HG03045 (cell line): ENCODE data around the gene PSME3.
"Not testable (repeated sequence)": the region's sequence is repeated elsewhere in the genome, so short reads cannot be mapped to it uniquely, and the experiment has no call there.

Source experiments
- ATAC-seq: cut with Tn5 transposase; IDR thresholded peaks from one replicate; pipeline ENCODE4 v1.9.1; 2021; ENCODE audit warnings: mild to moderate bottlenecking, moderate library complexity; ENCODE audit not compliant: unreplicated experiment

PSME3 gene

DNA sequence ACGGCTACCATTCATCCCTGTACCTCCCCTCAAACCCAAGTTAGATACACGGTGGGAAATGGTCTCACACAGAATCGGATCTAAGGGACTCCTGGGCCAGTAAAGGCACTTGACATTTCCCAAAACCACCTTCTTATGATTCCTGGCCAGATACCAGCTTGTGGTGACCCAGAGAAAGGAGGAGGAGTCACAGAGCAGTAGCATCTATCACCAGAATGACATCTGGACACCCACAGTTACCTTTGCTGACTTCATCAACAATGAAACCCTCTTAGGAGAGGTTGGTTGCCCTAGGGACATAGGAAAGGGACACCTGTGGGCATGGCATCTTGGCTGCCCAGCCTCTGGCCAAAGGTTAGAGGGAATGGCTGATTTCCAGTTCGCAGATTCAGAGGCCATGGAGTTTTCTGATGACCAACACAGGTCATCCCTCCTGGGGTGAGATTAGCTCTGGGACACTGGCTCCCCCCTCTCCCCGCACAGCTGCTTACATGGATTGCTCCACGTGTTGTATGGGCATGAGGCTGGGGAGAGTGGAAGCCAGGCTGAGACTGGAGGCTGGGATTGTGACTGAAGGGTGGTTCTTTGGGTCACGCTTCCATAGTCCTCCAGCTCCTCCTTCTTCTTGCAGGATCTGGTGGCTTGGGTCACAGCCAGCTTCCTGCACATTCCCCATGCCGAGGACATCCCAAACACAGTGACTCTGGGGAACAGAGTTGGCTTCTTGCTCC lies 16.4 kb downstream of the PSME3 start:
- no peak for ATAC-seq

DNA sequence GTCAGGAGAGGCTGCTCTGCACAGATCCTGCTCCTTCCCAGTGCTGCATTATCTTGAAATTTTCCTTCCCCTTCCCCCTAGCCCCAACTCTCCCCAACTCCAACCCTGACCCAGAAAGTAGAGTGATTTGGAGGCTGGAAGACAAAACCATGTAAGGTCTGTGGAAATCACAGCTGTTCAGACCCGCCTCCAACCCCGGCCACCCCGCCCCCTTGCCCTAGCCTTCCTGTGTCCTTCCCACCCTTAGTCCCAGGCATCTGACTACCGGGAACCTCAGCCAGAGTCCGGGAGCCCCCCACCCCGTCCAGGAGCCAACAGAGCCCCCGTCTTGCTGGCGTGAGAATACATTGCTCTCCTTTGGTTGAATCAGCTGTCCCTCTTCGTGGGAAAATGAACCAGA lies 17.8 kb downstream of the PSME3 start, which contains the start of gene AOC3:
Gene AOC3 (plus strand): TSS at position 246 of the 400 bp plus-strand sequence. CDS start 145 bp downstream, at position 391.
- no peak for ATAC-seq

- not testable (repeated sequence) for ATAC-seq
These were observed 18.4 kb downstream of the PSME3 start for GRCh38 chr17:42851371-42852240.

- ATAC-seq, result no peak
These were observed 19.2 kb downstream of the PSME3 start for GRCh38 chr17:42852351-42852750.

GRCh38 chr17:42853004-42853403 lies 19.8 kb downstream of the PSME3 start:
- no peak for ATAC-seq

GRCh38 chr17:42853597-42853967 lies 20.4 kb downstream of the PSME3 start:
- ATAC-seq, result no peak

DNA sequence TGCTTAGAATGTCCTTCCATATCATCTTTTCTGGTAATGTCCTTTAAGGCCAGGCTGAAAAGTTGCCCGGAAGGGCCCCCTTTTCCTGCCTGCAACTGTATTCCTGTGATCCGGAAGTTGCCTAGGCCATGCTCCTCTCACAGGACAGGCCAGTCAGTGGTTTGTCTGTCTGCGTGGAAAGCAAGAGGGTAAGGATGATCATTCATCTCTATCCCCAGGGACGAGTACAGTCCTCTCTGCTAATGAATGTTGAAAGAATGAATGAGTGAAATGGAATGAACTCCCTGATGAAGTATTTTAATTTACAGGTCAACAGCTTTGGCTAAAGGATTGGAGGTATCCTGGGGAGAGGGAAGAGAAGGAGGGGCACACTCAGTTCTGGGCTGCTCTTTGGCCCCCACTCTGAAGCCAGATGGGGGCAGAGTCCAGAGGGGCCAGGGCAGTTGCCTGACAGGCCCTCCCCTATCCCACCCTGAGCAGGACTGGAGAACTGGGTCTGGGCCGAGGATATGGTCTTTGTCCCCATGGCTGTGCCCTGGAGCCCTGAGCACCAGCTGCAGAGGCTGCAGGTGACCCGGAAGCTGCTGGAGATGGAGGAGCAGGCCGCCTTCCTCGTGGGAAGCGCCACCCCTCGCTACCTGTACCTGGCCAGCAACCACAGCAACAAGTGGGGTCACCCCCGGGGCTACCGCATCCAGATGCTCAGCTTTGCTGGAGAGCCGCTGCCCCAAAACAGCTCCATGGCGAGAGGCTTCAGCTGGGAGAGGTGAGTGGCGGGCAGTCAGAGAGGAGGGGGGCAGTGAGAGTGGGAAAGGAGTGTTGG lies 21.0 kb downstream of the PSME3 start:
- no peak for ATAC-seq

DNA sequence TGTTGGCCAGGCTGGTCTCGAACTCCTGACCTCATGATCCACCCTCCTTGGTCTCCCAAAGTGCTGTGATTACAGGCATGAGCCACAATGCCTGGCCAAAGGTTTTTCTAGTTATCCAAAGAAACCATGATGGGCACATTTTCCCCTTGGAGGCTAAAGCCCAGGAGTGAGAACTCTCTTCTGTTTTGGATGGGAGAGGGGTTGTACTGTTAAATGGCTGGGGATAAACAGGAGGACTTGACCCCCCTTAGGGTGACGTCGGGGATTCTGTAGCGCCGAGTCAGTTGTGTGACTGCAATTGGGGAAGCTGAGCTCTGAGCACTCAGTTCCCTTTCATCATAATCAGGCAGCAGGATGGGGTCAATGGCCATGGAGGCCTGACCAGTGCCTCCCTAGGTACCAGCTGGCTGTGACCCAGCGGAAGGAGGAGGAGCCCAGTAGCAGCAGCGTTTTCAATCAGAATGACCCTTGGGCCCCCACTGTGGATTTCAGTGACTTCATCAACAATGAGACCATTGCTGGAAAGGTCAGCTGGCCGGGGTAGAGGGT lies 21.9 kb downstream of the PSME3 start:
- ATAC-seq, result no peak

GRCh38 chr17:42856093-42856492 lies 22.9 kb downstream of the PSME3 start:
- ATAC-seq, result not testable (repeated sequence)

DNA sequence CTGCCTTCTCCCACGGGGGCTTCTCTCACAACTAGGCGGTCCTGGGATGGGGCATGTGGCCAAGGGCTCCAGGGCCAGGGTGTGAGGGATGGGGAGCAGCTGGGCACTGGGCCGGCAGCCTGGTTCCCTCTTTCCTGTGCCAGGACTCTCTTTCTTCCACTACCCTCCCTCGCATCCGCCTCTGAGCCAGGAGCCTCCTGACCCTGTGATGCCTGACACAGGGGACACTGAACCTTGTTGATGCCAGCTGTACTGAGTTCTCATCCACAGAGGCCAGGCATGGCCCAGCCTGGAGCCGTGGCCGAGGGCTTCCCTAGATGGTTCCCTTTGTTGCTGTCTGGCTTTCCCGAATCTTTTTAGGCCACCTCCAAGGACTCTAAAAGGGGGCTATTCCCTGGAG lies 23.3 kb downstream of the PSME3 start:
- ATAC-seq, result not testable (repeated sequence)

DNA sequence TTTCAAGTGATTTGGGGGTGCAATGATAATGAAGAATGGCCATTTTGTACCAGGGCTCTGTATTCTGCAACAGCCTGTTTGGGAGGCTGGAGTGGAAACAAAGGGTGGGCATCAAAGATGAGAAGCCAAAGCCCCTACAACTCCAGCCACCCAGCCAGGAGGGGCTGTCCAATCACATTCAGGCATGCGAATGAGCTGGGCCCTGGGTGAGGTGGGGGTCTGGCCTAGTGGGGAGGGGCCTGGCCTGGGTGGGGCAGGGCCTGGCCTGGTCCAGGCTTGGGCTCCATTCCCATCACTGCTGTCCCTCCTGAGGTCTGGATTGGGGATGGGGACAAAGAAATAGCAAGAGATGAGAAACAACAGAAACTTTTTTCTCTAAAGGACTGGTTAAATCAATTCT lies 24.2 kb downstream of the PSME3 start:
- ATAC-seq, result no peak

DNA sequence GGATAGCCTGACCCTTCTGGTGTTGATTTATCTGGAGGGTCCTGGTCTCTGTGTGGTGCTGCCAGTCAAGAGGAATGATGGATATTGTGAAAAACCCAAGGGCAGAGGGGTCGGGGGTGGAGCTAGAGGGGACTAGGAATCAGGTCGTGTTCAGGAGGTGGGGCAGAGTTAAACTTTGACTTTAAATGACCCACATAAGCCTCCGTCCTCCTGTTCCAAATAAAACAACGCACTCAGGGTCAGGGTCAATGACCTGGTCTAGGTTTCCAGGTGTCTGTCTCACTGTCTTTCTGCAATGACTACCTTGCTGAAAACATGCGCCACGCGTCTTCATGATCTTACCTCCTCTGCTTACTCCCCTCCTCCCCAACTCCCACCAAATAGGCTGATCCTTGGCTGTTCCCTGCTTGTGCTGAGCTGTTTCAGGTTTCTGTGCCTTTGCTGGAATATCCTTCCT lies 32.5 kb downstream of the PSME3 start:
- ATAC-seq, result no peak

DNA sequence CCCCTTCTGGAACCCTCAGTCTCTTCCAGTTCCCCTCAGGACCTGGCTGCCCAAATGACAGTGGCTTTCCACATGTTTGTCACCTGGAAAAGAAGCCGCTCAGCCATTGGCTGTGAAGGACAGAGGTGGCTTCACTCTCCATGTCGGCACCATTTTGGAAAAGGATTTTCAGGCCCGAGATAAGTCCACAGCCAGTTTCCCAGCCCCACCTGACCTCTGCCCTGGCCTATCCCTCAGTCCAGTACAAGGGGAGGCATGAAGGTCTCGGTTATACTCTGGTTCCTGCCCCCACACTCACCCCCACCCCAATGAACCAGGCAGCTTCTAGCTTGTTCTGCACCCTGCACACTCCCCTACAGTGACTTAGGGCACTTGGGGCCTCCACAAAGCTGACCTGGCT lies 33.0 kb downstream of the PSME3 start:
- ATAC-seq, result no peak

DNA sequence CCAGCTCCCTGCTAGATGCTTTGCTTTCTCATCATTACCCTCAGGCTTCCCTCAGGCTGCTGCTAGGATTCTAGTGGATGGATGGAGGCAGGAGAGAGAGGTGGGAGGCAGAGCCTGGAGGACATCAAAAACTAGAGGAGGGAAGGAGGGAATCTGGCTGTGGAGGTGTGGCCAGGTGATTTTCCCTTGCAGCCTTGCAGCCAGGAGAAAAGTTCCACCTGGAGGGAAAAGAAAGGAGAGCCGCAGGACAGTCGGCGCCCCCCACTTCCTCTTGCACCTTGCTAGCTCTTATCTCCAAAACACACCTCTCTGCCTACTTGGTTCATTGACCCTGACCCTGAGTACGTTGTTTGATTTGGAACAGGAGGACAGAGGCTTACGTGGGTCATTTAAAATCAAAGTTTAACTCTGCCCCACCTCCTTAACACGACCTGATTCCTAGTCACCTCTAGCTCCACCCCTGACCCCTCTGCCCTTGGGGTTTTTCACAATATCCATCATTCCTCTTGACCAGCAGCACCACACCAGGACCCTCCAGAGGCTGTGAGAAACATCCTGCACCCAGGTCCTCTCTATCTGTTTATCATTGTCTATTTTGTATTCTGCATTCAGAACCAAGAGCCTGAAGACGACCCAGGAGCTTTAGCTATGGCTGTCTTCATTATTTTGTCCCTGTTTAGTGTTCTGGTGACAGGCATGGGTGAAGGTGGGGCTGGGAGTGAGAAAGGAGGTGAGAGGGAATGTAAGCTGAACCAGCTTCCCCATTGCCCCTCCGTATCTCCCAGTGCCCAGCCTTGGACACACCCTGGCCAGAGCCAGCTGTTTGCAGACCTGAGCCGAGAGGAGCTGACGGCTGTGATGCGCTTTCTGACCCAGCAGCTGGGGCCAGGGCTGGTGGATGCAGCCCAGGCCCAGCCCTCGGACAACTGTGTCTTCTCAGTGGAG lies 33.7 kb downstream of the PSME3 start:
- no peak for ATAC-seq

DNA sequence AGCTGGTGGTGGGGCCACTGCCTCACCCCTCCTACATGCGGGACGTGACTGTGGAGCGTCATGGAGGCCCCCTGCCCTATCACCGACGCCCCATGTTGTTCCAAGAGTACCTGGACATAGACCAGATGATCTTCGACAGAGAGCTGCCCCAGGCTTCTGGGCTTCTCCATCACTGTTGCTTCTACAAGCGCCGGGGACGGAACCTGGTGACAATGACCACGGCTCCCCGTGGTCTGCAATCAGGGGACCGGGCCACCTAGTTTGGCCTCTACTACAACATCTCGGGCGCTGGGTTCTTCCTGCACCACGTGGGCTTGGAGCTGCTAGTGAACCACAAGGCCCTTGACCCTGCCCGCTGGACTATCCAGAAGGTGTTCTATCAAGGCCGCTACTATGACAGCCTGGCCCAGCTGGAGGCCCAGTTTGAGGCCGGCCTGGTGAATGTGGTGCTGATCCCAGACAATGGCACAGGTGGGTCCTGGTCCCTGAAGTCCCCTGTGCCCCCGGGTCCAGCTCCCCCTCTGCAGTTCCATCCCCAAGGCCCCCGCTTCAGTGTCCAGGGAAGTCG lies 34.6 kb downstream of the PSME3 start:
- ATAC-seq, result not testable (repeated sequence)

GRCh38 chr17:42868338-42868737 lies 35.1 kb downstream of the PSME3 start:
- no peak for ATAC-seq

- no peak for ATAC-seq
These were observed 38.5 kb downstream of the PSME3 start for GRCh38 chr17:42871647-42872046.

DNA sequence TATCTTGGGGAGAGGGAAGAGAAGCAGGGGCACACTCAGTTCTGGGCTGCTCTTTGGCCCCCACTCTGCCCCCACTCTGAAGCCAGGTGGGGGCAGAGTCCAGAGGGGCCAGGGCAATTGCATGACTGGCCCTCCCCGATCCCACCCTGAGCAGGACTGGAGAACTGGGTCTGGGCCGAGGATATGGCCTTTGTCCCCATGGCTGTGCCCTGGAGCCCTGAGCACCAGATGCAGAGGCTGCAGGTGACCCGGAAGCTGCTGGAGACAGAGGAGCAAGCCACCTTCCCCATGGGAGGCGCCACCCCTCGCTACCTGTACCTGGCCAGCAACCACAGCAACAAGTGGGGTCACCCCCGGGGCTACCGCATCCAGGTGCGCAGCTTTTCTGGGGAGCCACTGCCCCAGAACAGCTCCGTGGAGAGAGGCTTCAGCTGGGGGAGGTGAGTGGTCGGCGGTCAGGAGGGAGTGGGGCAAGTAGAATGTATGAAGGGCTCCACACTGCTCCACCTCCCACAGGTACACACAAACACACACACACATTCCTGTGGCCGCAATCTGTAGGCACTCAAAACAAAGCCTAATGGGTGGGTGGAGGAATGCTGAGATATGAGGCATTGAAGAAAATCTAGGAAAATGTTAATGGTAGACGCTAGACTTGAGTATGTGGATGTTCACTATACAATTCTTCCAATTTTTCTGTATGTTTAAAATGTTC lies 39.2 kb downstream of the PSME3 start:
- ATAC-seq, result no peak

GRCh38 chr17:42873315-42873714 lies 40.1 kb downstream of the PSME3 start:
- ATAC-seq, result no peak
